ENCODE data around the gene FIP1L1.

DNA sequence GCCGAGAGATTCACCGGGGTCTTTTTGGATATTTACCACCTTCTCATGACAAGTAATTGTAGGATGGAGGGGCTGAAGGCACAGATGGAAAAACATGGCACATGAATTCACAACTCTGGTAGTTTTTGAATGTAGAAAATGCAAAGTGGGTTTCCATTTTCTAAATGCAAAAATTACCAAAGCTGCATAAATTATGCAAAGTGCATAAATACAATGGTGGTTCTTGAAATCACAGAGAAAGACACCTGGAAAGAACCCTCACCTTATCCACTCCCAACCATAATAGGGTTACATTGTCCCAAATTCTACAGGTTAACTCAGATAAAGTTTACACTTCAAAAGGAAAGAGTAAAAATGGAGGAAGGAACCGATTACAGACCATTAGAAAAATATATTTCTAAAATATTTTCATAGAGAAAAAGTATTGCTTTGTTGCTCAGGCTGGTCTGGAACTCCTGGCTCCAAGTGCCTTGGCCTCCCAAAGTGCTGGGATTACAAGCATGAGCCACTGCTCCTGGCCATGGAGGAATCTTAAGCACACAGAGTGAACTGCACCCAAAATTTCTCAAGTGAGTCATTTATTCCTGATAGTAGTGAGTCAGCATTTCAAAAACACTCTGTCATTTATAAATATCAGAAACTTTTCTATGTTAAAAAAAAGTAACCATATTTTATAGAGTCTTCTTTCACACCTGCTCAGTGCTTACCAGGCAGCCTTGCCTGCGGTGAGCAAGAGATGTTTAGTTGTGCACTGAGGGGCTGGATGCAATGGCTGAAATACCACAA, 101.4 kb downstream of the FIP1L1 start:
- TF ChIP-seq EP300 (conservative IDR thresholded peaks at IDR 0.05; ENCODE audit: poor library complexity, severe bottlenecking), result no peak
- TF ChIP-seq, protein P1, sequence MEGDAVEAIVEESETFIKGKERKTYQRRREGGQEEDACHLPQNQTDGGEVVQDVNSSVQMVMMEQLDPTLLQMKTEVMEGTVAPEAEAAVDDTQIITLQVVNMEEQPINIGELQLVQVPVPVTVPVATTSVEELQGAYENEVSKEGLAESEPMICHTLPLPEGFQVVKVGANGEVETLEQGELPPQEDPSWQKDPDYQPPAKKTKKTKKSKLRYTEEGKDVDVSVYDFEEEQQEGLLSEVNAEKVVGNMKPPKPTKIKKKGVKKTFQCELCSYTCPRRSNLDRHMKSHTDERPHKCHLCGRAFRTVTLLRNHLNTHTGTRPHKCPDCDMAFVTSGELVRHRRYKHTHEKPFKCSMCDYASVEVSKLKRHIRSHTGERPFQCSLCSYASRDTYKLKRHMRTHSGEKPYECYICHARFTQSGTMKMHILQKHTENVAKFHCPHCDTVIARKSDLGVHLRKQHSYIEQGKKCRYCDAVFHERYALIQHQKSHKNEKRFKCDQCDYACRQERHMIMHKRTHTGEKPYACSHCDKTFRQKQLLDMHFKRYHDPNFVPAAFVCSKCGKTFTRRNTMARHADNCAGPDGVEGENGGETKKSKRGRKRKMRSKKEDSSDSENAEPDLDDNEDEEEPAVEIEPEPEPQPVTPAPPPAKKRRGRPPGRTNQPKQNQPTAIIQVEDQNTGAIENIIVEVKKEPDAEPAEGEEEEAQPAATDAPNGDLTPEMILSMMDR (IDR thresholded peaks at IDR 0.05; ENCODE audit: poor library complexity, severe bottlenecking), result no peak
